Stimulated activated CD8-positive, alpha-beta memory T cell treated with anti-CD3 and anti-CD28 coated beads, Interleukin-15, amount 100 ng/mL, for 48 hours (primary cell): ENCODE data around the gene SPC24.
"Not testable (repeated sequence)": the region's sequence is repeated elsewhere in the genome, so short reads cannot be mapped to it uniquely, and the experiment has no call there.

Experiments
- DNase-seq, 2 donors: peaks; one replicate each; pipeline ENCODE4 v3.0.0-alpha.2; 2020; ENCODE audit warnings: low read depth in 2 of 2

The SPC24 gene

GRCh38 chr19:11125994-11126685 lies 29.4 kb downstream of the SPC24 start:
- peak; percentile 40 to 57 for DNase-seq

GRCh38 chr19:11124157-11124556 lies 31.4 kb downstream of the SPC24 start:
- DNase-seq: not testable (repeated sequence)

GRCh38 chr19:11123114-11123513 lies 32.5 kb downstream of the SPC24 start:
- no peak for DNase-seq

- DNase-seq: not testable (repeated sequence)
These were observed 33.6 kb downstream of the SPC24 start for GRCh38 chr19:11121963-11122362.

- no peak for DNase-seq
These were observed 39.1 kb downstream of the SPC24 start for GRCh38 chr19:11116507-11116906.

- DNase-seq: no peak
These were observed 39.6 kb downstream of the SPC24 start for GRCh38 chr19:11115895-11116446.

GRCh38 chr19:11115042-11115441 lies 40.5 kb downstream of the SPC24 start:
- no peak for DNase-seq

- no peak for DNase-seq
These were observed 42.4 kb downstream of the SPC24 start for GRCh38 chr19:11113140-11113708.

GRCh38 chr19:11111771-11112144 lies 43.8 kb downstream of the SPC24 start:
- no peak for DNase-seq

GRCh38 chr19:11111117-11111770 lies 44.3 kb downstream of the SPC24 start:
- no peak for DNase-seq

- DNase-seq: no peak
These were observed 46.8 kb downstream of the SPC24 start for GRCh38 chr19:11108746-11109145.

GRCh38 chr19:11106477-11106876 lies 49.1 kb downstream of the SPC24 start:
- no peak for DNase-seq

GRCh38 chr19:11105014-11105636 lies 50.5 kb downstream of the SPC24 start:
- no peak for DNase-seq

- not testable (repeated sequence) for DNase-seq
These were observed 51.9 kb downstream of the SPC24 start for GRCh38 chr19:11103667-11104066.

GRCh38 chr19:11102944-11103343 lies 52.6 kb downstream of the SPC24 start:
- no peak for DNase-seq

- DNase-seq: no peak
These were observed 54.5 kb downstream of the SPC24 start for GRCh38 chr19:11101057-11101456.

- DNase-seq: no peak
These were observed 55.5 kb downstream of the SPC24 start for GRCh38 chr19:11100049-11100448.

- DNase-seq: no peak
These were observed 56.7 kb downstream of the SPC24 start for GRCh38 chr19:11098861-11099260.

- DNase-seq: no peak
These were observed 57.3 kb downstream of the SPC24 start for GRCh38 chr19:11098327-11098726.

- DNase-seq: not testable (repeated sequence)
These were observed 58.2 kb downstream of the SPC24 start for GRCh38 chr19:11097367-11097766.

GRCh38 chr19:11096210-11096841 lies 59.3 kb downstream of the SPC24 start:
- DNase-seq: no peak
